Measurements from ENCODE around the gene NXPH3.

The NXPH3 gene

DNA sequence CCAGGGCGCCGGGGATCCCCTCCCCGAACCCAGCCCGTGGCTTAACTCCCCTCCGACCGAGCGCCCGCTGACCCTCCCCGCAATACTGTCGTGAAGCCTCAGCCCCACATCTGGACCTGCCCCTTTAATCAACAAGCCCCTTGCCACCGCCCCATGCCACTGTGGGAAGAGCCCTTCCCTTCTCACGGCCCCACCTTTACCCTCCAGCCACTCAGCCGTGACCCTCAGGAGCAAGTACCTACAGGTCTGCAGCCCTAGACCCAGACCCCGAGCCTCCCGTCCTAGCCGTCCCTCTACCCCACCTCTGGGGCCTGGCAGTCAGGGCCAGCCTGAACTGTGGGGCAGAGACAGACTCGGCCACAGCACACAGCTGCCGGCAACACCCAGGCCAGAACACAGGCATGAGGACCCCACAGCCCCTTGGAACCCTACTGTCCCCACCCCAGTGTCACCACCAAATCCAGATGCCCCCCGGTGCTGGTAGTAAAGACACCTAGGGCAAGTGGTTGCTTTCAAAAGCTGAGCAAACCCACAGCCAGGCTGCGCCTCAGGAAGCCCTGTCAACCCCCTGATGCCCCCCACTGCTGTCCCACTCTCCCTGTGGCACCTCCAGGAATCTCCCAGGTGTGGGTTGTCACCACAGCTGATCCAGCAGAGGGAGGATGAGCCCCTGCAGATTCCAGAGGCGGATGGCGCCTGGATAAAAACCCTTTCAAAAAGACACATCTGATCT, 1.4 kb downstream of the NXPH3 start:
- no peak for DNase-seq

GRCh38 chr17:49577650-49577934, 1.9 kb downstream of the NXPH3 start:
- no peak for DNase-seq

- DNase-seq = no peak
These were observed 2.3 kb downstream of the NXPH3 start for GRCh38 chr17:49577963-49578362.

GRCh38 chr17:49578414-49578813, 2.7 kb downstream of the NXPH3 start:
- no peak for DNase-seq

GRCh38 chr17:49578952-49579500, 3.4 kb downstream of the NXPH3 start:
- DNase-seq = no peak

DNA sequence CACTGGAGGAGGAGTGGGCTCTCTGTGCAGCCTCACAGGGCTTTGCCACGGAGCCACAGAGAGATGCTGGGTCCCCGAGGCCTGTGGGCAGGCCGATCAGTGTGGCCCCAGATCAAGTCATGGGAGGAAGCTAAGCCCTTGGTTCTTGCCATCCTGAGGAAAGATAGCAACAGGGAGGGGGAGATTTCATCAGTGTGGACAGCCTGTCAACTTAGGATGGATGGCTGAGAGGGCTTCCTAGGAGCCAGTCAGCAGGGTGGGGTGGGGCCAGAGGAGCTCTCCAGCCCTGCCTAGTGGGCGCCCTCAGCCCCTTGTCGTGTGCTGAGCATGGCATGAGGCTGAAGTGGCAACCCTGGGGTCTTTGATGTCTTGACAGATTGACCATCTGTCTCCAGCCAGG, 3.9 kb downstream of the NXPH3 start:
- DNase-seq = no peak

- DNase-seq = no peak
These were observed 4.5 kb downstream of the NXPH3 start for GRCh38 chr17:49580055-49580721.

GRCh38 chr17:49580981-49581647, 5.4 kb downstream of the NXPH3 start:
- no peak for DNase-seq

- DNase-seq = no peak
These were observed 6.0 kb downstream of the NXPH3 start for GRCh38 chr17:49581648-49581998.

DNA sequence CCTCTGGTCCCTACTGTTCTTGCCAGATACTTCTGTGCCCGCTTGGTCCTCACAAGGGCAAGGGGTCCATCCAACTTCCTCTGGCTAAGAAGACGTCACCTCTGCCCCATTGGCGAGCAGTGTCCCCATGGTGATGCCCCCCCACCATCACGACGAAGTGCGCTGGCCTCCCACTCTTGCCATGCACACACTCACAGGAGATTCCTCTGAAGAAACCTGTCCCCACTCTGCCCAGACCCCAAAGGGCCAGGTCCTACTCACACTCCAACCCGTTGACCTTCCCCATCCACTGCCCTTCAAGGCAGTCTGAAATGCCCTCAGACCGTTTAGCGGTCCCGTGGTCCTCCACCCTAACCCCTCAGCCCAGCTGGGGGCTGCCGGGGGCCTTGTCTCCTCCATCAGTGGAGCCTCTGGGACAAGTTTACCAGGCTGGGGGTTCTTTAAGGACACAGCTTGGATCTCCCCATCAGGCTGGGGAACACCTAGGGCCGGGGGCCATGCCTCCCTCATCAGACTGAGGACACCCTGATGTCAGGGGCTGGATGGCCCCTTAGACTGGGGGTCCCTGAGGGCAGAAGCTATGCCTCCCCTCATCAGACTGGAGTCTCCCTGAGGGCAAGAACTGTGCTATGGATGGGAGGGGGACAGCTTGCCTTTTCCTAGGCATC, 6.5 kb downstream of the NXPH3 start:
- no peak for DNase-seq

DNA sequence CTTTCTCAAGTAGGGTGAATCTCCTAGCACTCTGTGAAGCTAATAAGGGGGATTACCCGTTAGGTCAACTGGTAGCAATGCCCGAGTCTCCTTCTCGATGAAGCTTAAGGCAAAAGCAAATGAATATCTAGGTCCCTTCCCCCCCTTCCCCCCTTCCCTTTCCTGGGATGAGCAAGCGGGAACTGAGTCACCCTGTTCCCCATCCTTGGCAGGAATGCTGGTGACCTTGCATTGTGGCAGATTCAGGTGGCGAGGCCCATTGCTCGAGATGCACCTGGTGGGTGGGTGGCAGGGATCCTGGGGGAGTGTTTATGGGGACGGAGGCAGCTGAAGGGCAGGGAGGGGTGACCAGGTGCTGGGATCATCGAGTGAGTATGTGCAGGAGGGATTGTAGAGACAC, 7.1 kb downstream of the NXPH3 start:
- DNase-seq = no peak

GRCh38 chr17:49583226-49583625, 7.6 kb downstream of the NXPH3 start:
- DNase-seq = no peak

- DNase-seq = no peak
These were observed 8.2 kb downstream of the NXPH3 start for GRCh38 chr17:49583889-49584288.

DNA sequence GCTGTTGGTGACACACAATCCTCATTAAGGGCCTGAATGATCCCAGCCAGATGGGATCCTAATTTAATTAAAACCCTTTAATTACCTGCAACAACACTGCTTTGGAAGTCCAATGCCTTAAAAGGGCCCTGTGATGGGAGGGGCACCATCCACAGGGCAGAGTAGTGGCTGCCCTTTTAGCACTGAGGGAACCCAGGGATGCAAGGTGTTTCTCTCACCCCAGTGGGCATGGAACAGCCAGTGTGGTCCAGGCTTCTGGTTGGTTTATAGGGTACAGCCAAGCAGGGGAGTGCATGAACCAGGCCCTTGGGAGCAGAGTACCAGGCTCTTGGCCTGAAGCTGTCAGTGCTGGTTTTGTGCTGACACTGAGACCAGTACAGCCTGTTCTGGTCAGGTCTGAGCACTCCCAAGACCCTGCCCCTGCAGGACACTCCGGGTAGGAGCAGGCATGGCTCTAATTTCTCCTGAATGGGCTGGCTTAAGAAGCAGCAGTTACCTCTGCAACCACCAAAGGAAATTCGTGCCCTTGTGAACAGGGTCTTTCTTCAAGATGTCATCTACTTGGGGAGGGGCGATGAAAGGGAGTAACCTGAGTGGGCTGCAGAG, 9.9 kb downstream of the NXPH3 start:
- DNase-seq = peak; percentile 56

- DNase-seq = no peak
These were observed 11.8 kb downstream of the NXPH3 start for GRCh38 chr17:49587366-49588073.

DNA sequence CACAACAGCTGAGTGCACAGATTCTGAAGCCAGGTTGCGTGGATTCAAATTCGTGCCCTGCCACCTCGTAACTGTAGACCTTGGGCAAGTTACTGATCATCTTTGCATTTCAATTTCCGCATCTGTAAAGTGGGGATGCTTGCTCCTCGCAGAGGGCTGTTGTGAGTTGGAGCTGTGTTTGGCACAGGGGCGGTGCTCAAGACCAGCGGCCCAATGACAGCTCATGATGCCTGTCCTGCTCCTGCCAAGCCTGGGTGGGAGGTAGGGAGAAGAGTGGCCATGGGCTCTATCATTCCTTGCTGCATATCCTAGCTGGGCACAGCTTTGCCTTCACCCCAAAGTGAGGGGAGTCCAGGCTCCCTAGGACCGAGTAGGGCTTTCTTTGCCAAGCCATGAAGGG, 12.6 kb downstream of the NXPH3 start:
- DNase-seq = no peak

- no peak for DNase-seq
These were observed 13.3 kb downstream of the NXPH3 start for GRCh38 chr17:49588726-49589576.

GRCh38 chr17:49589577-49589927, 13.9 kb downstream of the NXPH3 start:
- DNase-seq = no peak

DNA sequence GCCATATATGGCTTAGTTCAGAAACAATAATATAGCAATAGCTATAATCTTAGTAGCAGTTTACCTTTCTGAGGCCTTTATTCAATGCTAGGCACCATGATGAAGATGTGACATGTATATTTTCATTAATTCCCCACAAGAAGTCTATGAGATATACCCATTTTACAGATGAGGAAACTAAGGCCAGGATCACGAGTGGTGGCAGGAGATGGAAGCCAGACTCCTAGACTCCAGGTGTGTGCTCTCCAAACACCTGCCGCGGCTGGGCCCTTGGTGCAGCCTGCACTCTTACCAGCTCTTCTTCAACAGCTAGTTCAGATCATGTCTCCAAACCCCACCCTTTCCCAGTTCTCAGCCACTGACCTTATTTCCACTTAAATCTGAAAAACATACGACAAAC, 15.2 kb downstream of the NXPH3 start:
- DNase-seq = no peak

GRCh38 chr17:49592263-49592662, 16.6 kb downstream of the NXPH3 start:
- no peak for DNase-seq

- DNase-seq = no peak
These were observed 19.7 kb downstream of the NXPH3 start for GRCh38 chr17:49595328-49595727.

DNA sequence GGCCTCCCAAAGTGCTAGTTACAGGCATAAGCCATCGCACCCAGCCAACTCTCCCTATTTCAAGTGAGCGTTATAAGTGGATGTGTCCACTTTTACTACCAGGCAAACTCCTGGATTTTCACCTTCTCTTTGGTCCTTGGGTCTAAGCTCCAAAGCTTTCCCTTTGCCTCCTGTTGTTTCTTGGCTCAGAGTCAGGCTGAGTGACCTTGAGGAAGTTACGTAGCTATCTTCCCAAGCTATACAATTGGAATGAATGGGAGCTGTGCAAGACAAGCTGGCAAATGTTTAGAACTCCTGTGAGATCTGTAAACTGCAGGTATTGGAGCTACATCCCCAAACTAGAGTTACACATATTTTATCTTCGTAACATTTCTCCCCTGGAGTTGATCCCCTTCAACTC, 20.3 kb downstream of the NXPH3 start:
- no peak for DNase-seq
